HPDE6-E6E7 (cell line): ENCODE results near the gene SEC24A.
"Not testable (repeated sequence)": the region's sequence is repeated elsewhere in the genome, so short reads cannot be mapped to it uniquely, and the experiment has no call there.

Experiments used
- DNase-seq: peaks from one replicate; pipeline ENCODE4 v3.0.0; 2011; ENCODE audit warnings: missing footprints; ENCODE audit errors: extremely low spot score

SEC24A gene

DNA sequence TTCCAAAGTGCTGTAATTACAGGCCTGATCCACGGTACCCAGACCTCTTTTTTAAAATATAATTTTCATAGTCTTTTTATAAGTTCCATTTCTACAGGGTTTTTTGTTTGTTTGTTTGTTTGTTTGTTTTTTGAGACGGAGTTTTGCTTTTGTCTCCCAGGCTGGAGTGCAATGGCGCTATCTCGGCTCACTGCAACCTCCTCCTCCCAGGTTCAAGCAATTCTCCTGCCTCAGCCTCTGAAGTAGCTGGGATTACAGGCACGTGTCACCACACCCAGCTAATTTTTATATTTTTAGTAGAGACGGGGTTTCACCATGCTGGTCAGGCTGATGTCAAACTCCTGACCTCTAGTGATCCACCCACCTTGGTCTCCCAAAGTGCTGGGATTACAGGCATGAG lies 2.1 kb downstream of the SEC24A start:
- DNase-seq = not testable (repeated sequence)

DNA sequence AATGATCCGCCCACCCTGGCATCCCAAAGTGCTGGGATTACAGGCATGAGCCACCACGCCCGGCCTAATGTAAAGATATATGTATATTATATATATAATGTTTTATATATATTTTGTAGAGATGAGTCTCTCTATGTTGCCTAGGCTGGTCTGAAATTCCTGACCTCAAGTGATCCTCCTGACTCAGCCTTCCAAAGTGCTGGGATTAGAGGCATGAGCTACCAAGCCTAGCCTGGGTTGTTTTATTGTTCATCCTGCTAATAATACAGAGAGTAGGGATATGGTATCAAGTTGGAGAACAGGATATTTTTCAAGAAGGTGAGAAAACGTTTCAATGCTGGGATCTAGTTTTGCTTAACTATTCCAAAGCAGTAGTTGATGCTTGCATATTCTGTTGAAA lies 2.9 kb downstream of the SEC24A start:
- no peak for DNase-seq

- no peak for DNase-seq
Measured at GRCh38 chr5:134656690-134657089, 8.1 kb downstream of the SEC24A start.

DNA sequence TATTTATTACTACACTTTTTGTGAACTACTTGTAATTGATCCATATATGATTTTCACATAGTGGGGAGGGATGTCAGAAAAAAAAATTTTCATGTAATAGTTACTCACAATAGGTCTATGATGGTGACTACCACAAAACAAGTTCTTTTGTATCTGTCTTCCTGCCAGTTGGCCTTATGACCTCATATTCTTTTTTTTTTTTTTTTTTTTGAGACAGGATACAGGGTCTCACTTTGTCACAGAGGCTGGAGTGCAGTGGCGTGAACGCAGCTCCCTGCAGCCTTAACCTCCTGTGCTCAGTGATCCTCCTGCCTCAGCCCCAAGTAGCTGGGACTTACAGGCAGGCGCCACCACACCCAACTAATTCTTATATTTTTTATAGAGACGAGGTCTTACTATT lies 10.9 kb downstream of the SEC24A start:
- DNase-seq = no peak

DNA sequence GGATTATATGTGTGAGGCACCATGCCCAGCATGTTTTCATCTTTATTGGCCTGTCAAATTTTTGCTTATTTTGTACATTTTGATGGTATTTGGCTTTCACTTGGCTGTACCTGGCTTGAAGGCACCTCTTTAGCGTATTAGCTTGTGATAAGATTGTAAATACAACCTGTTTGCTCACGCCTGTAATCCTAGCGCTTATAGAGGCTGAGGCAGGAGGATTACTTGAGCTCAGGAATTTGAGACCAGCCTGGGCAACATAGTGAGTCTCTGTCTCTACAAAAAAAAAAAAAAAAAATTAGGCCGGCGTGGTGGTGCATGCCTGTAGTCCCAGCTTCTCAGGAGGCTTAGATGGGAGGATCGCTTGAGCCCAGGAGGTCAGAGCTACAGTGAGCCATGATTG lies 11.3 kb downstream of the SEC24A start:
- DNase-seq = no peak

- no peak for DNase-seq
Measured at GRCh38 chr5:134662971-134663370, 14.4 kb downstream of the SEC24A start.

DNA sequence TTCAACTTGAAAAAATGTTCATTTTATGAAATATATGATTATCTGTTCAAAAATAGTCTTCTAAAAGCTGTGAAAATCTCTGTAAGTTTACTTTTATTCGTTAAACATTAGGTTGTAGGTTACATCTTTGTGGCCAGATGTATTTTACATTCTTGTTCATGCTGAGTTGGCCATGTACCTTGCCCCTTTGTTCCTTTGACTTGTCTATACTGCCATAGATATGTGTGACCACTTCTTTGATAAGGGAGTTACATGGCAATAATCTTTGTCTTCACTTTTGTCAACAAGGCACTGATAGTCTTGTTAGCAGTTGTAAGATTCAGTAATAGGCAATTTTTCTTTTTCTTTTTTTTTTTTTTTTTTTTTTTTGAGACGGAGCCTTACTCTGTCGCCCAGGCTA lies 15.9 kb downstream of the SEC24A start:
- no peak for DNase-seq

- DNase-seq = not testable (repeated sequence)
Measured at GRCh38 chr5:134673546-134673945, 25.0 kb downstream of the SEC24A start.

GRCh38 chr5:134677357-134677756 lies 28.8 kb downstream of the SEC24A start:
- not testable (repeated sequence) for DNase-seq

DNA sequence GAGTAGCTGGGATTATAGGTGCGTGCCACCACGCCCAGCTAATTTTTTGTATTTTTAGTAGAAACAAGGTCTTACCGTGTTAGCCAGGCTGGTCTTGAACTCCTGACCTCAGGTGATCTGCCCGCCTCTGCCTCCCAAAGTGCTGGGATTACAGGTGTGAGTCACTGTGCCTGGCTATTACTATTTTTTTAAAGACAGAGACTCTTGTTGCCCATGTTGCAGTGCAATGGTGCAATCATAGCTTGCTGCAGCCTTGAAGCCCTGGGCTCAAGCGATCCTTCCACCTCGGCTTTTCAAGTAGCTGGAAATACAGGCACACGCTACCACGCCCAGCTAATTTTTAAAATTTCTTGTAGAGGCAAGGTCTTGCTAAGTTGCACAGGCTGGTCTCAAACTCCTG lies 41.6 kb downstream of the SEC24A start:
- not testable (repeated sequence) for DNase-seq

DNA sequence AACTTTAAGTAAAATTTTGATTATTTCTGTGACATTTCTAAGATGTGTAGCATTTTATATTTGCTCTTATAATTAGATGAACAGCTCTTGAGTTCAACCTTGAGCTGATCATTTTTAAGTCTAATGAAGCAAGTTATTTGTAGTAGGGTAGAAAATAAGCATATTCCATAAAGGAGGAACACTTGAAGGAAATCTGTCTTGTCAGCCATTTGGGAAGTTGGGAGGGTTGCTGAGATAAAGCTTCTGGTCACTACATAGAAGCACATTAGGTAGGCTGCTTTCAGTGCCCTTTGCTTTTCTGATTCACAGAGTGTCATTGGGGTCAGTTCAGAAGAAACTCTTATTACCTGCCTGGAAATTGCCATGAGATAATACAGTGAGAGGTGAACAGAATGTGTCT lies 44.1 kb downstream of the SEC24A start:
- no peak for DNase-seq

- DNase-seq = no peak
Measured at GRCh38 chr5:134708301-134708700, 59.7 kb downstream of the SEC24A start.

GRCh38 chr5:134714120-134714519 lies 65.5 kb downstream of the SEC24A start:
- no peak for DNase-seq

DNA sequence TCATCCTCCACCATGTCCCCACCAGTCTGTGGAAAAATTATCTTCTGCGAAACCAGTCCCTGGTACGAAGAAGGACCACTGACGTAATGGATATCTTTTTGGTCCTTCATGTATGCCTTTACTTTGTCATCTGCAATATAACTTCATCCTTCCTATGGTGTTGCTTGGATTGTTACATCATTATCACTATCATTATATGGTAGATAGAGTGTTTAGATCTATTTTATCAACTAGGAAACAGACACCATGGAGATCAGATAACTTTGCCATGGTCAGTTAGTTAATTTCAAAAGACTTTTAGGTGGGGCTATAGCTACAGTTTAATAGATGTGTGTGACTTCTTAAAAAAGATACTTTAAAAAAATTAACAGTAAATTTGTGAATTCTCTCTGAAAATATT lies 66.0 kb downstream of the SEC24A start:
- DNase-seq = no peak

GRCh38 chr5:134715466-134715865 lies 66.9 kb downstream of the SEC24A start:
- DNase-seq = not testable (repeated sequence)

DNA sequence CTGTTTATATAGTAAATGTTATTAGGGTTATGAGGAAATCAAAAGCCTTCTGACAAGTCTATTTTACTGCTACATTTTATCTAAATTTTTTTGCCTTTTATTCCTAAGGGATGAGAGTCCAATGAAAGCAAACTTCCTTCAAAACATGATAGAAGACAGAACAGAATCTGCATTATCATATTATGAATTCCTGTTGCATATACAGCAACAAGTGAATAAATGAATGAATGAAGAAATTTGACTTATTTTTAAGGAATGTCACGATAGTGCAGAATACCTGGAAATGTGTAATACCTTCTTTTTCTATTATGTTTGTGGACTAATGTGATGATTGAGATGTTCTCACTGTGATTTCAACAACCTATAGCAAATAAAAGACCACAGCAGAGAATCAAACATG lies 76.3 kb downstream of the SEC24A start:
- no peak for DNase-seq

DNA sequence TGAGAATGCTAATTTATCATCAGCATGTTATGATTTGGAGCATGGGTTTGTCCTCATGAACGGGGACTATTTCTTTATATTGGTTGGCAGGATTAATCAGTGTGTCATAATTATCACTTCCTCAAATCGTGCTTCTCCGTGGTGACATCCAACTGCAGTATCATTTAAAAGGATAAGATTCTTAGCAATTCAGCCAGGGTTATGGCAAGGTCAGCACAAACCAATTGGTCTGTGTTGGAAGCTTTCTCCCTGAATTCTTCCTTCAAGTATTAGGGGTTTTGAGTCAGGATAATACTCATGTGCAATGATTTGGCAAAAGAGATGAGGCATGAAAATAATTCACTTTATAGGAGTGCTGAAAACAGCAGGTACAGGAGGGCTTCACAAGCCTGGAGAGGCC lies 84.2 kb downstream of the SEC24A start:
- DNase-seq = no peak

GRCh38 chr5:134735243-134735642 lies 86.7 kb downstream of the SEC24A start:
- no peak for DNase-seq

- DNase-seq = no peak
Measured at GRCh38 chr5:134736173-134736812, 87.7 kb downstream of the SEC24A start.

DNA sequence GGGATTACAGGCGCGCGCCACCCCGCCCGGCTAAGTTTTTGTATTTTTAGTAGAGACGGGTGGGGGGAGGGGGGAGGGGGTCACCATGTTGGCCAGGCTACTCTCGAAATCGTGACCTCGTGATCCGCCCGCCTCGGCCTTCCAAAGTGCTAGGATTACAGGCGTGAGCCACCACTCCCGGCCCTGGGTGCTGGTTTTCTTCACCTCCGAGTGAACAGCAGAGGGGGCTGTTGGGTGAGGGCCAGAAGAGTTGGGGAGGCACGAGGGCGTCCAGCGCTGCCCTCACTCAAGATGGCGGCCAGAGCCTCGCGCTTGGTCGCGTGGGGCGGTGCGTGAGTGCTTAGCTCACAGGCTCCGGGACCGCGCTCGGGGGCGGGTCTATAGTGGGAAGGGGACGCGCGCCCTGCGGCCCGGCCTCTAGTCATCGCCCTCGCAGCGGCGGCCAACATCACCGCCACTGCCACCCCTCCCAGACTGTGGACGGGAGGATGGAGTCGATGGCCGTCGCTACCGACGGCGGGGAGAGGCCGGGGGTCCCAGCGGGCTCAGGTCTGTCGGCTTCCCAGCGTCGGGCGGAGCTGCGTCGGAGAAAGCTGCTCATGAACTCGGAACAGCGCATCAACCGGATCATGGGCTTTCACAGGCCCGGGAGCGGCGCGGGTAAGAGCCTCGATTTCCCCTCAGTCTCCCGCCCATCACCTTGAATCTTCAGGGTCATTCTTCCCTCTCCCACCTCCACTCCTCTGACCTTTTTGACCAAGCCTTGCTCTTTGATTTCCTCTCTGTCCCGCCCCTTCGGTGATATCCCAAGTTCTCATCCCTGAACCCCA lies 89.8 kb downstream of the SEC24A start, which contains the start of gene CAMLG:
Gene CAMLG, plus strand, starts transcription at position 416 of the 830 bp plus-strand sequence. Its CDS starts 73 bp downstream, at position 489.
- peak; percentile 78 for DNase-seq

DNA sequence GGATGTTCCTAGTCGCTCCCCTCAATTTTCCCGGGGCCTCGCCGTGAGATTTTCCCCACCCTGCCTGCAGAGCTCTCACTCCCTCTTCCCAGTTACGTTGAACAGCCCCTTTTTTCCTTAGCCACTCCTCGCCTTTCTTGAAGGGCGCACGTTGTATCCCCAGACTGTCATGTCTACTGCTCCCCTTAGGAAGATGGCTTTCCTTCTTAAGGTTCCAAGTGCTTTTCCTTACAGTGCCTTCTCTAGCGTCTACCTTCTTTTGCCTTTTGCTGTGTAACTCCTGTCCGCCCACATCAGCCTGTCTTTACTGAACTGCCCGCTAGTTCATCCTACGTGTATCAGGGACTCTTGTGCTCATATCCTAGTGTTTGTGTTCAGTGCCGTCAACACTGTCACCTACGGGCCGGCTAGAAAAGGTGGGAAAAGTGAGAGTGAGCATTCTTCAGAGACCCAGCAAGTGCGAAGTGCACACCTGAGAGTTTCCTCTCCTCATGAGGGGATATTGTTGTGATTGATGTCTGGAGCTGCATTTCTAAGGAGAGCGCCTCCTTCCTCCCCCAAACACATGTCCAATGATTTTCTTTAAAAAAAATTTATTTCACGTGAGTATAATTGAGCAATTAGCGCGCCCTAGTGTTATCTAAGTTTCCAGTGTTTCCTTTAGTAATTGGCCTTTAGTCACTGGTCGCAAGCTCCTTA lies 90.5 kb downstream of the SEC24A start:
- peak; percentile 64 for DNase-seq

DNA sequence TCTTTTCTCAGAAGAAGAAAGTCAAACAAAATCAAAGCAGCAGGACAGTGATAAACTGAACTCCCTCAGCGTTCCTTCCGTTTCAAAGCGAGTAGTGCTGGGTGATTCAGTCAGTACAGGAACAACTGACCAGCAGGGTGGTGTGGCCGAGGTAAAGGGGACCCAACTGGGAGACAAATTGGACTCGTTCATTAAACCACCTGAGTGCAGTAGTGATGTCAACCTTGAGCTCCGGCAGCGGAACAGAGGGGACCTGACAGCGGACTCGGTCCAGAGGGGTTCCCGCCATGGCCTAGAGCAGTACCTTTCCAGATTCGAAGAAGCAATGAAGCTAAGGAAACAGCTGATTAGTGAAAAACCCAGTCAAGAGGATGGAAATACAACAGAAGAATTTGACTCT lies 92.5 kb downstream of the SEC24A start:
- DNase-seq = no peak

DNA sequence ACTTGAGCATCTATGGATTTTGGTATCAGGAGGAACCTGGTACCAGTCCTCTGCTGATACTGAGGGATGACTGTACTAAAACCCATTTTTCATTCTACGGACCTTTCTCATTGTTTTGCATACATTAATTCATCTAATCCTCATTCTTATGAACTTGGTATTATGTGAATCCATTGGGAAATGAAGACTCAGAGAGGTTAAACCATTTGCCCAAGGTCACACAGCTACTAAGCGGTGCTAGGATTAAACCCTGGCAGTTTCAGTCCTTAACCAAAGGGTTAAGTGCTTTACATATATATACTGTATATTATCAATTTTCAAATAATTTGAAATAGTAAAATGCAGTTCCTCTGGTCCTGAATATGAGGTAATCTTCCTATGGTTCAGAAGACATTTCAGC lies 93.5 kb downstream of the SEC24A start:
- DNase-seq = no peak
